MM.1S (cell line): ENCODE results near the gene COX7C.
"Not testable (repeated sequence)": the region's sequence is repeated elsewhere in the genome, so short reads cannot be mapped to it uniquely, and the experiment has no call there.

ENCODE experiments used
- DNase-seq: peaks from one replicate; pipeline ENCODE4 v3.0.0-alpha.2; 2015
- H2AFZ ChIP-seq: fragments of 300-600 bp; sonication (generic); 2 replicates; pipeline ENCODE4 v1.6.0; 2016; ENCODE audit warnings: antibody characterized with exemption, low read length
- H3F3A ChIP-seq: fragments of 300-600 bp; sonication (generic); 2 replicates; pipeline ENCODE4 v1.6.1; 2016; ENCODE audit warnings: mild to moderate bottlenecking, antibody characterized with exemption, low read length, moderate library complexity, mixed read lengths; ENCODE audit not compliant: insufficient read depth
- H3K27ac ChIP-seq: fragments of 300-600 bp; sonication (generic); 2 replicates; pipeline ENCODE4 v1.5.1; 2016; ENCODE audit warnings: mild to moderate bottlenecking, low read length
- H3K27me3 ChIP-seq: fragments of 300-600 bp; sonication (generic); replicated peaks from 2 replicates; pipeline ENCODE4 v1.6.0; 2016; ENCODE audit warnings: low read length; ENCODE audit not compliant: insufficient read depth
- H3K36me3 ChIP-seq: fragments of 300-600 bp; sonication (generic); replicated peaks from 2 replicates; pipeline ENCODE4 v1.6.1; 2016; ENCODE audit warnings: mild to moderate bottlenecking, low read length, mixed read lengths; ENCODE audit not compliant: insufficient read depth
- H3K4me1 ChIP-seq: fragments of 300-600 bp; sonication (generic); 2 replicates; pipeline ENCODE4 v1.6.1; 2016; ENCODE audit warnings: low read length, mixed read lengths
- H3K4me2 ChIP-seq: fragments of 300-600 bp; sonication (generic); 2 replicates; pipeline ENCODE4 v1.6.0; 2016; ENCODE audit warnings: low read depth, low read length
- H3K4me3 ChIP-seq: fragments of 300-600 bp; sonication (generic); 2 replicates; pipeline ENCODE4 v1.5.1; 2016; ENCODE audit warnings: low read length, mixed read lengths
- H3K79me2 ChIP-seq: fragments of 300-600 bp; sonication (generic); 2 replicates; pipeline ENCODE4 v1.6.1; 2016; ENCODE audit warnings: mixed run types, low read length, mixed read lengths
- H3K9ac ChIP-seq: fragments of 300-600 bp; sonication (generic); 2 replicates; pipeline ENCODE4 v1.6.1; 2016; ENCODE audit warnings: low read length, mixed read lengths
- H3K9me2 ChIP-seq: fragments of 300-600 bp; sonication (generic); replicated peaks from 2 replicates; pipeline ENCODE4 v1.6.1; 2016; ENCODE audit warnings: mild to moderate bottlenecking, low read length, mixed read lengths; ENCODE audit not compliant: insufficient read depth
- H3K9me3 ChIP-seq: fragments of 300-600 bp; sonication (generic); replicated peaks from 2 replicates; pipeline ENCODE4 v1.6.1; 2016; ENCODE audit warnings: mild to moderate bottlenecking, low read length, mixed read lengths; ENCODE audit not compliant: insufficient read depth
- H4K20me1 ChIP-seq: fragments of 300-600 bp; sonication (generic); 2 replicates; pipeline ENCODE4 v1.6.1; 2016; ENCODE audit warnings: mild to moderate bottlenecking, low read length, moderate library complexity, mixed read lengths; ENCODE audit not compliant: insufficient read depth
- EZH2 ChIP-seq: fragments of 300-600 bp; sonication (generic); optimal IDR thresholded peaks from 2 replicates; pipeline ENCODE3; 2017; ENCODE audit warnings: low read depth, mild to moderate bottlenecking, antibody characterized with exemption, low read length, mixed read lengths
- EZH2phosphoT487 ChIP-seq: fragments of 300-600 bp; sonication (generic); IDR thresholded peaks from 2 replicates; pipeline ENCODE4 v1.6.1; 2018; ENCODE audit warnings: antibody characterized with exemption, low read length
- TF ChIP-seq, protein P1 (sequence below): fragments of 300-600 bp; sonication (generic); IDR thresholded peaks from 2 replicates; pipeline ENCODE4 v1.5.1; 2016; ENCODE audit warnings: antibody characterized with exemption, low read length, mixed read lengths

COX7C gene

DNA sequence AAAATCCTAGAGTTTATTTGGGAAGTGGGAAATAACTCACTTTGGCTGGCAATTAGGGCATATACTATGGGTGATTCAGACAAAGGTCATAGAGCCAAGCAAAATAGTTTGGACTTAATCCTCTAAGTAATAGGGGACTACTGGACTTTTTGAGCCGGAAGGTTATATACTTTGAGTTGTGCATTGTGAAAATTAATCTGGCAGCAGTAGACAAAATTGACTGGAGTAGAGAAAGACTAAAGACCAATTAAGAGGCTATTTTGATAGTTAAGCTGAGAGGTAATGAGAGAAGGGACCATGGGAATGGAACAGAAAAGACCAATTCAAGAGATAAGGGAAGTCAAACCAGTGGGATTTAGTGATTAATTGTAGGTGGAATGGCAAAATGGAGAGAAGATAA lies 28.9 kb downstream of the COX7C start:
- DNase-seq: no peak
- Histone ChIP-seq H2AFZ (no peak overlapping the region), H3K79me2 (no peaks in the 10 kb centered on the region), H3K9ac (no peak overlapping the region), H3K4me2 (no peak overlapping the region), H3K9me2 (no peaks in the 10 kb centered on the region), H3K36me3 (no peaks in the 10 kb centered on the region), H3K27ac (no peak overlapping the region), H3K9me3 (no peaks in the 10 kb centered on the region), H3K27me3 (no peaks in the 10 kb centered on the region), H3F3A (no peaks in the 10 kb centered on the region), H4K20me1 (no peaks in the 10 kb centered on the region), H3K4me1 (no peaks in the 10 kb centered on the region), H3K4me3 (no peak overlapping the region)
- TF ChIP-seq EZH2phosphoT487 (no peak), EZH2 (no peak)
- TF ChIP-seq, protein P1, sequence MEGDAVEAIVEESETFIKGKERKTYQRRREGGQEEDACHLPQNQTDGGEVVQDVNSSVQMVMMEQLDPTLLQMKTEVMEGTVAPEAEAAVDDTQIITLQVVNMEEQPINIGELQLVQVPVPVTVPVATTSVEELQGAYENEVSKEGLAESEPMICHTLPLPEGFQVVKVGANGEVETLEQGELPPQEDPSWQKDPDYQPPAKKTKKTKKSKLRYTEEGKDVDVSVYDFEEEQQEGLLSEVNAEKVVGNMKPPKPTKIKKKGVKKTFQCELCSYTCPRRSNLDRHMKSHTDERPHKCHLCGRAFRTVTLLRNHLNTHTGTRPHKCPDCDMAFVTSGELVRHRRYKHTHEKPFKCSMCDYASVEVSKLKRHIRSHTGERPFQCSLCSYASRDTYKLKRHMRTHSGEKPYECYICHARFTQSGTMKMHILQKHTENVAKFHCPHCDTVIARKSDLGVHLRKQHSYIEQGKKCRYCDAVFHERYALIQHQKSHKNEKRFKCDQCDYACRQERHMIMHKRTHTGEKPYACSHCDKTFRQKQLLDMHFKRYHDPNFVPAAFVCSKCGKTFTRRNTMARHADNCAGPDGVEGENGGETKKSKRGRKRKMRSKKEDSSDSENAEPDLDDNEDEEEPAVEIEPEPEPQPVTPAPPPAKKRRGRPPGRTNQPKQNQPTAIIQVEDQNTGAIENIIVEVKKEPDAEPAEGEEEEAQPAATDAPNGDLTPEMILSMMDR: no peak

DNA sequence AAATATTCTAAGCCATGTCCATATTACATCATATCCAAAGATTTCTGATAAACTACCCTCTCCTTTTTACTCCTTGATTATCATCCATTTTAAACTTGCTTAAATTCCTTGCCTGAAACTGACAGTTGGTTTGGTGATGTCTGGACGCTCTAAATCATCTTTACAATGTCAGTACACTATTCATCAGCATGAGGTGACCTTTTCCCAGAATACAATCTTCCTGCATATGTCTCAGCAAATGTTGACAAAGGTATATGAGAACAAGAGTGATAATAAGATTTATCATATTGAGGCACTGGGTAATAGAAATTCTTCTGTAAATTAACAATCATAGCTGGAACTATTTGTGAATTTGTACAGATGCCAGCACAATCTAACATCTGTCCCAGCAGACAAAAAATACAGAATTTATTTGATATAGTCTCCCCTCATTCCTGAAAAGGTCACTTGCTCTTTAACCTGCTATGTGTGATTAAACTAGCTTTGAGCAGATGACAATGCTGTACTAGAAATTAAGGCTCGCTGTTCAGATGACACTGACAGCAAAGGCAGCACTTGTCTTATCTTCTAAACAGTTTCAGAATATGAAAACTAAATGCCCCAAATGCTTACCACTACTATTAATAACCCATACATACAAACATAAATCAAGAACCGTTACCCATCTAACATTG lies 32.2 kb downstream of the COX7C start:
- no peaks in the 10 kb centered on the region for H4K20me1 ChIP-seq
- DNase-seq: no peak
- no peak overlapping the region for H3K9ac ChIP-seq
- H3K4me2 ChIP-seq: no peak overlapping the region
- H3K4me1 ChIP-seq: no peaks in the 10 kb centered on the region
- H3K27ac ChIP-seq: no peak overlapping the region
- H3K4me3 ChIP-seq: no peak overlapping the region
- H3K27me3 ChIP-seq: no peaks in the 10 kb centered on the region
- H3K9me2 ChIP-seq: no peaks in the 10 kb centered on the region
- TF ChIP-seq, protein P1: no peak
- no peak for TF ChIP-seq EZH2phosphoT487
- TF ChIP-seq EZH2: no peak
- H2AFZ ChIP-seq: no peak overlapping the region
- H3K9me3 ChIP-seq: no peaks in the 10 kb centered on the region
- H3F3A ChIP-seq: no peaks in the 10 kb centered on the region
- no peaks in the 10 kb centered on the region for H3K79me2 ChIP-seq
- H3K36me3 ChIP-seq: no peaks in the 10 kb centered on the region

DNA sequence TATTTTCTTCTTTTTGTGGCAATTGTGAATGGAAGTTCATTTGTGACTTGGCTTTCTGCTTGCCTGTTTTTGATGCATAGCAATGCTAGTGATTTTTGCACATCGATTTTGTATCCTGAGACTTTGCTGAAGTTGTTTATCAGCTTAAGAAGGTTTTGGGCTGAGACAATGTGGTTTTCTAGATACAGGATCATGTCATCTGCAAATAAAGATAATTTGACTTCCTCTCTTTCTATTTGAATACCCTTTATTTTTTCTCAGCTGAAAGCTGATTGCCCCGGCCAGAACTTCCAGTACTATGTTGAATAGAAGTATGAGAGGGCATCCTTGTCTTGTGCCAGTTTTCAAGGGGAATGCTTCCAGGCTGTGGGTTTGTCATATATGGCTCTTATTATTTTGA lies 43.0 kb downstream of the COX7C start:
- H3K9me2 ChIP-seq, H3K9ac ChIP-seq, H3K27me3 ChIP-seq, H3K79me2 ChIP-seq, H3K9me3 ChIP-seq, H3K4me3 ChIP-seq, H4K20me1 ChIP-seq, H3K4me1 ChIP-seq, H3F3A ChIP-seq, H2AFZ ChIP-seq, H3K36me3 ChIP-seq, DNase-seq, H3K4me2 ChIP-seq, H3K27ac ChIP-seq: not testable (repeated sequence)

DNA sequence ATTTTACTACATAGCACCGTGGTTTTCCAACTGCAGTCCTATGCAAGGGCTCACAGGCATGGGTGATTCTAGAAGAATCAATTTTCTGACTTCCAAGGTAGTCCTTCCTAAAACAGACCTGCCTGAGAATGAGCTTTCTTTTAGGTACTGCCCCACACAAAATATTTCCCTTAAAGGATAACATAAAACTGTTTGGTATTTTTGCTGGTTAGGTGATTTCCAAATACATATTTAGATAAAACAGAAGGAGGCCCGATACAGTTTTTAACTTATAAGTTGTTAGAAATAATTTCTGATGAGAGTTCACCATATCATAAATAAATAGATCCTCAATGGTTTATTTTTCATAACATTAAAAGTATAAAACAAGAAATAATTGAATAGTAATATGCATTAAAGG lies 46.4 kb downstream of the COX7C start:
- Histone ChIP-seq H3K9ac (no peak overlapping the region), H2AFZ (no peak overlapping the region), H3K79me2 (no peaks in the 10 kb centered on the region), H3K27ac (no peak overlapping the region), H3K4me3 (no peak overlapping the region), H3K4me1 (no peaks in the 10 kb centered on the region), H3K27me3 (no peaks in the 10 kb centered on the region), H3F3A (no peaks in the 10 kb centered on the region), H4K20me1 (no peaks in the 10 kb centered on the region), H3K9me3 (no peaks in the 10 kb centered on the region), H3K4me2 (no peak overlapping the region), H3K9me2 (no peaks in the 10 kb centered on the region), H3K36me3 (no peaks in the 10 kb centered on the region)
- DNase-seq: no peak
- no peak for TF ChIP-seq EZH2
- TF ChIP-seq EZH2phosphoT487: no peak
- TF ChIP-seq, protein P1: no peak
